ENCODE measurements around the gene TSR3. TPM values are rescaled to one million over a fixed set of nuclear protein-coding genes. Genes with fewer than 3 reads are reported as not detected.

The TSR3 gene
- total and polyA plus RNA-seq, 8 donors: 22.2 to 40.9 (median 30.2) TPM

DNA sequence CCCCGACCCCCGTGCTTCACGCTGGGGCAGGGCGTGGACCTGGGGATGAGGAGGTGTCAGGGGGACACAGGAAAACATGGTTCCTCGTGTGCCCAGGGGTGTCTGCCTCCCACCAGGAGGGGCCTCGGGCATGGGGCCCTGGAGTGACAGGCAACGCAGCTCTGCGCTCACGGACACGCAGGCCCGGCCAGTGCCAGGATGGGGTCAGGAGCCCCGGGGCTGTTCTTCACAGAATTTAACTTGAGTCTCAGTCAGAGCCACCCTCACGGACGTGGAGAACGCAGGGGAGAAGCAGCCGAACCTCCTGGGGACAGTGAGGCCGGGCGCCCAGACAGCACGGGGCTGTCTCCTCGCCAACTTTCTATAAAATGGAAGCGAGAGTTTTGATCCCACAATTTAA lies 46.1 kb upstream of the TSR3 start:
- peak in 1 of 6 donors; percentile 58 for DNase-seq
- FAIRE-seq: no peak
- no peak for ATAC-seq
- Histone ChIP-seq H3K9me3 (no peaks in the 10 kb centered on the region), H3K4me1 (no peaks in the 10 kb centered on the region), H3K4me3 (no peak overlapping the region), H3K27me3 (no peaks in the 10 kb centered on the region), H3K36me3 (peaks cover 0 to 45% (median 9%) of the 10 kb centered on the region in 3 donors), H3K27ac (no peak overlapping the region)
- WGBS, 2 donors: 92 to 95% methylated on average over 17 to 21 of the region's 21 CpGs
- intact Hi-C loops (cut with DNase I): no loop called here
- no peak for TF ChIP-seq CTCF (IDR thresholded peaks at IDR 0.05)

DNA sequence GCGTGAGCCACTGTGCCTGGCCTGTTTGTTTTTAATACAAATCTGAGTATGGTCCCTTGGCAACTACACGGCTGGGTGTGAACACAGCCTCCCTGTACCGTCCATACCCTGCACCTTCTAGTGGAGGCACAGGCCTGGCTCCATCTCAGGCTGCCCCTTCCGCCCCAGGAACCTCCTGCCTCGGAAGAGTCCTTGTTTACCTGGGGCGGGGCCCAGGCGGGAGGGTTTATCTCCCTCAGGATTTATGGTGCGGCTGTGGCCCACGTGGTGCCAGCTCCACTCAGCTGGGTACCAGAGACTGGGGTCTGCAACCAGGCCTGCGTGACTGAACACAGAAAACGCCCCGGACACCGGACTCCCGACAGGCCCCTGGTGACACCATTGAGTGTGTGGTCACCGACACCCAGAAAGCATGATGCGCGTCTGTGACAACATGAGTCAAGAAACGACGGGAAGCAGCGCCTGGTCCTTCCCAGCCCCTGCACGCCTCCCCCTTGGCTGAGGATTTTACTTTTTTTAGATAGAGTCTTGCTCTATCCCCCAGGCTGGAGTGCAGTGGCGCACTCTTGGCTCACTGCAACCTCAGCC lies 43.9 kb upstream of the TSR3 start:
- H3K27me3 ChIP-seq: no peaks in the 10 kb centered on the region
- FAIRE-seq (no peak), ATAC-seq (no peak), DNase-seq (peak in 1 of 6 donors; percentile 56)
- intact Hi-C loops (cut with DNase I): no loop called here
- H3K9me3 ChIP-seq: no peaks in the 10 kb centered on the region
- 92 to 93% methylated on average over 22 of the region's 22 CpGs for WGBS, 2 donors
- peaks cover 0 to 38% (median 9%) of the 10 kb centered on the region in 3 donors for H3K36me3 ChIP-seq
- TF ChIP-seq CTCF (IDR thresholded peaks at IDR 0.05): no peak
- H3K4me3 ChIP-seq: no peak overlapping the region
- H3K27ac ChIP-seq: no peak overlapping the region
- no peaks in the 10 kb centered on the region for H3K4me1 ChIP-seq

- Histone ChIP-seq H3K4me3 (no peak overlapping the region), H3K27me3 (no peaks in the 10 kb centered on the region), H3K9me3 (no peaks in the 10 kb centered on the region), H3K4me1 (no peaks in the 10 kb centered on the region), H3K27ac (no peak overlapping the region), H3K36me3 (peaks cover 0 to 46% (median 9%) of the 10 kb centered on the region in 3 donors)
- DNase-seq (peak in 1 of 6 donors; percentile 66), ATAC-seq (no peak), FAIRE-seq (no peak)
- intact Hi-C loops (cut with DNase I): no loop called here
- no peak for TF ChIP-seq CTCF (IDR thresholded peaks at IDR 0.05)
- 86 to 90% methylated on average over 19 of the region's 19 CpGs for WGBS, 2 donors
These were observed 42.8 kb upstream of the TSR3 start for GRCh38 chr16:1394367-1394951.

GRCh38 chr16:1393613-1394176 lies 42.0 kb upstream of the TSR3 start:
- FAIRE-seq (no peak), DNase-seq (peak in 1 of 6 donors; percentile 67), ATAC-seq (no peak)
- no peaks in the 10 kb centered on the region for H3K9me3 ChIP-seq
- TF ChIP-seq CTCF (IDR thresholded peaks at IDR 0.05): no peak
- H3K4me3 ChIP-seq: no peak overlapping the region
- H3K27me3 ChIP-seq: no peaks in the 10 kb centered on the region
- intact Hi-C loops (cut with DNase I): no loop called here
- WGBS, 2 donors: 94 to 97% methylated on average over 21 of the region's 21 CpGs
- H3K4me1 ChIP-seq: no peaks in the 10 kb centered on the region
- H3K36me3 ChIP-seq: peaks cover 0 to 42% (median 2%) of the 10 kb centered on the region in 3 donors
- no peak overlapping the region for H3K27ac ChIP-seq

GRCh38 chr16:1392826-1393225 lies 41.1 kb upstream of the TSR3 start:
- Histone ChIP-seq H3K4me3 (no peak overlapping the region), H3K36me3 (peaks cover 0 to 36% (median 0%) of the 10 kb centered on the region in 3 donors), H3K4me1 (no peaks in the 10 kb centered on the region), H3K27me3 (no peaks in the 10 kb centered on the region), H3K27ac (no peak overlapping the region), H3K9me3 (no peaks in the 10 kb centered on the region)
- TF ChIP-seq CTCF (IDR thresholded peaks at IDR 0.05): no peak
- 89 to 94% methylated on average over 17 of the region's 17 CpGs for WGBS, 2 donors
- ATAC-seq (no peak), DNase-seq (no peak), FAIRE-seq (no peak)
- intact Hi-C loops (cut with DNase I): no loop called here

Data from pancreas (tissue), 10 donors.